Thyroid gland (tissue), 4 donors: ENCODE data around the gene SEC31B. TPM values are rescaled to one million over a fixed set of nuclear protein-coding genes. Genes with fewer than 3 reads are reported as not detected.

Experiments used
- DNase-seq, 2 donors: peaks; one replicate each; pipeline ENCODE4 v3.0.0-alpha.2; 2019
- H3K27ac ChIP-seq, 3 donors: fragments of 200-600 bp; sonication (generic); 1 replicate in 2 of 3; 2 replicates in 1 of 3; pipeline ENCODE4 v1.5.1; 2016 to 2019; ENCODE audit warnings: mild to moderate bottlenecking in 1 of 3, moderate library complexity in 1 of 3
- H3K27me3 ChIP-seq: fragments of 200-600 bp; sonication (generic); one replicate; pipeline ENCODE4 v1.5.1; 2019
- H3K36me3 ChIP-seq, 2 donors: fragments of 200-600 bp; sonication (generic); one replicate each; pipeline ENCODE4 v1.5.1; 2016 to 2019
- H3K4me1 ChIP-seq, 2 donors: fragments of 200-600 bp; sonication (generic); one replicate each; pipeline ENCODE4 v1.5.1; 2017 to 2019
- H3K4me3 ChIP-seq, 3 donors: fragments of 200-600 bp; sonication (generic); replicated peaks in 1 of 3; 1 replicate in 2 of 3; 2 replicates in 1 of 3; pipeline ENCODE4 v1.5.1; 2016; ENCODE audit warnings: mild to moderate bottlenecking in 1 of 3
- H3K9me3 ChIP-seq: fragments of 200-600 bp; sonication (generic); one replicate; pipeline ENCODE4 v1.5.1; 2017
- POLR2A ChIP-seq, 2 donors: fragments of 450-650 bp; IDR thresholded peaks; one replicate each; pipeline ENCODE4 v1.6.1; 2017; ENCODE audit warnings: antibody characterized with exemption in 2 of 2, mild to moderate bottlenecking in 2 of 2, moderate library complexity in 1 of 2
- WGBS, 2 donors: methylation state at CpG; one replicate each; pipeline ENCODE4 v1.1.5; 2017; 5-methylcytosine and 5-hydroxymethylcytosine counted together
- intact Hi-C: fragments of 100-400 bp; cut with DNase I; formaldehyde crosslinking; loops from one replicate; pipeline ENCODE4 v1.15.1; 2023
- total RNA-seq, 4 donors: library from RNA; depleted of rRNA; stranded (reverse); fragments of >200 nt; gene quantifications; one replicate each; pipeline ENCODE4 v1.2.3, GENCODE V29; 2016
- TF ChIP-seq, protein P1 (sequence below), 6 experiments: fragments of 200-600 bp in 3 of 6; fragments of 450-650 bp in 3 of 6; sonication (generic) in 3 of 6; IDR thresholded peaks; one replicate each; pipeline ENCODE4 v1.5.1; 2016 to 2019; ENCODE audit warnings: antibody characterized with exemption in 6 of 6, mild to moderate bottlenecking in 2 of 6, inconsistent platforms in 1 of 6, moderate library complexity in 1 of 6

SEC31B gene
- total RNA-seq, 4 donors from 2014 or later, result 4.2 to 8.9 (median 6.9) TPM

- intact Hi-C loops, result no loop called here
- H3K9me3 ChIP-seq, result no peaks in the 10 kb centered on the region
- TF ChIP-seq, protein P1, sequence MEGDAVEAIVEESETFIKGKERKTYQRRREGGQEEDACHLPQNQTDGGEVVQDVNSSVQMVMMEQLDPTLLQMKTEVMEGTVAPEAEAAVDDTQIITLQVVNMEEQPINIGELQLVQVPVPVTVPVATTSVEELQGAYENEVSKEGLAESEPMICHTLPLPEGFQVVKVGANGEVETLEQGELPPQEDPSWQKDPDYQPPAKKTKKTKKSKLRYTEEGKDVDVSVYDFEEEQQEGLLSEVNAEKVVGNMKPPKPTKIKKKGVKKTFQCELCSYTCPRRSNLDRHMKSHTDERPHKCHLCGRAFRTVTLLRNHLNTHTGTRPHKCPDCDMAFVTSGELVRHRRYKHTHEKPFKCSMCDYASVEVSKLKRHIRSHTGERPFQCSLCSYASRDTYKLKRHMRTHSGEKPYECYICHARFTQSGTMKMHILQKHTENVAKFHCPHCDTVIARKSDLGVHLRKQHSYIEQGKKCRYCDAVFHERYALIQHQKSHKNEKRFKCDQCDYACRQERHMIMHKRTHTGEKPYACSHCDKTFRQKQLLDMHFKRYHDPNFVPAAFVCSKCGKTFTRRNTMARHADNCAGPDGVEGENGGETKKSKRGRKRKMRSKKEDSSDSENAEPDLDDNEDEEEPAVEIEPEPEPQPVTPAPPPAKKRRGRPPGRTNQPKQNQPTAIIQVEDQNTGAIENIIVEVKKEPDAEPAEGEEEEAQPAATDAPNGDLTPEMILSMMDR (IDR thresholded peaks at IDR 0.05), result no peak
- TF ChIP-seq POLR2A (IDR thresholded peaks at IDR 0.05), result no peak
- H3K36me3 ChIP-seq, result no peaks in the 10 kb centered on the region
- no peaks in the 10 kb centered on the region for H3K27me3 ChIP-seq
- DNase-seq, result no peak
- no peaks in the 10 kb centered on the region for H3K4me1 ChIP-seq
- no peak overlapping the region for H3K4me3 ChIP-seq
- H3K27ac ChIP-seq, result no peak overlapping the region
These were observed 50.7 kb downstream of the SEC31B start for GRCh38 chr10:100468978-100469377.

DNA sequence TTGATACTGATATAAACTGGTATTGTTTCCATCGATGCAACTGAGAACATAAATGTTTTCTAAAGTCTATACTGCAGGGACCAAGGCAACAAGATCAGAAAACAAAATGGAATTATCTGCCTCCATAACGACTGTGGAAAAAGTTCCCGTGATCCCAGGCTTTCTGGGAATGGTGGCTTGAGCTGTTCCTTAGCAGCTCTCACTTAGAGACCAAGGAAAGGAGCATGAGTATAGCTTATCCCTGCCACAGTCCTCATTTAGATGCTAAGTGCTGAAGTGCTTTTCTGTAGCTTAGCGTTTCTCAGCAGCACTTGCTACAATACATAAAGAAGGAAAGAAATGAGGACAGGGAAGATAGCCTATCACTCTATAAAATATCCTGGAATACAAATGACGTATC, 51.3 kb downstream of the SEC31B start:
- Histone ChIP-seq H3K36me3 (no peaks in the 10 kb centered on the region), H3K4me3 (no peak overlapping the region), H3K9me3 (no peaks in the 10 kb centered on the region), H3K27ac (no peak overlapping the region), H3K4me1 (no peaks in the 10 kb centered on the region), H3K27me3 (no peaks in the 10 kb centered on the region)
- WGBS, 2 donors, result 54 to 60% methylated on average over 5 of the region's 5 CpGs
- TF ChIP-seq POLR2A (IDR thresholded peaks at IDR 0.05), result no peak
- TF ChIP-seq, protein P1 (IDR thresholded peaks at IDR 0.05), result no peak
- intact Hi-C loops, result no loop called here
- DNase-seq, result no peak

GRCh38 chr10:100462709-100463108, 57.0 kb downstream of the SEC31B start, which contains the start of gene WNT8B:
Gene WNT8B, plus strand, starts transcription at chr10:100463009. Its CDS starts 160 bp downstream, at chr10:100463169.
- Histone ChIP-seq H3K9me3 (no peaks in the 10 kb centered on the region), H3K4me3 (no peak within 1 kb of the TSS), H3K36me3 (no peaks in the 10 kb centered on the region), H3K27me3 (no peaks in the 10 kb centered on the region), H3K4me1 (no peaks in the 10 kb centered on the region), H3K27ac (no peak within 1 kb of the TSS)
- WGBS, 2 donors, result 50 to 54% methylated on average over 4 of the region's 4 CpGs
- DNase-seq, result no peak
- intact Hi-C loops, result no loop called here
- no peak for TF ChIP-seq POLR2A (IDR thresholded peaks at IDR 0.05)
- TF ChIP-seq, protein P1 (IDR thresholded peaks at IDR 0.05), result no peak

DNA sequence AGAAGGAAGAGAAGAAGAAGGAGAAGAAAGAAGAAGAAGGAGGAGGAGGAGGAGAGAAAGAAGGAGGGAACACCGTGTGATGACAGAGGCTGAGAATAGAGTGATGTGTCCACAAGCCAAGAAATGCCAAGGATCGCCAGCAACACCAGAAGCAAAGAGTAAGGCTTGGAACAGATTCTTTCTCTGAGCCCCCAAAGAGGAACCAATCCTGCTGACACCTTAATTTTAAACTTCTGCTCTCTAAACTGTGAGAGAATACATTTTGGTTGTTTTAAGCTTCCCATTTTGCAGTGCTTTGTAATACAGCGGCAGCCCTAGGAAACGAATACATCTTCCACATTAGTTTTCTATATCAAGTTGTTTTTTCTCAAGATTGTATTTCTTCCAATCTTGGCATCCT, 70.7 kb downstream of the SEC31B start:
- Histone ChIP-seq H3K4me3 (no peak overlapping the region), H3K27ac (no peak overlapping the region), H3K4me1 (no peaks in the 10 kb centered on the region), H3K36me3 (no peaks in the 10 kb centered on the region), H3K9me3 (no peaks in the 10 kb centered on the region), H3K27me3 (no peaks in the 10 kb centered on the region)
- TF ChIP-seq POLR2A (IDR thresholded peaks at IDR 0.05), result no peak
- TF ChIP-seq, protein P1 (IDR thresholded peaks at IDR 0.05), result no peak
- no peak for DNase-seq
- WGBS, 2 donors, result 74 to 83% methylated on average over 4 of the region's 4 CpGs
- intact Hi-C loops, result no loop called here

GRCh38 chr10:100447663-100448062, 72.0 kb downstream of the SEC31B start:
- Histone ChIP-seq H3K4me1 (no peaks in the 10 kb centered on the region), H3K4me3 (no peak overlapping the region), H3K9me3 (no peaks in the 10 kb centered on the region), H3K27ac (no peak overlapping the region), H3K36me3 (no peaks in the 10 kb centered on the region), H3K27me3 (no peaks in the 10 kb centered on the region)
- TF ChIP-seq, protein P1 (IDR thresholded peaks at IDR 0.05), result no peak
- no peak for TF ChIP-seq POLR2A (IDR thresholded peaks at IDR 0.05)
- 89 to 94% methylated on average over 1 of the region's 1 CpG for WGBS, 2 donors
- no peak for DNase-seq
- intact Hi-C loops, result no loop called here
